ENCODE data around the gene ACSM2B. TPM values are rescaled to one million over a fixed set of nuclear protein-coding genes. Genes with fewer than 3 reads are reported as not detected.
"Not testable (repeated sequence)": the region's sequence is repeated elsewhere in the genome, so short reads cannot be mapped to it uniquely, and the experiment has no call there.

The ACSM2B gene
- total RNA-seq, 2 donors from 2014 or later, result not detected

DNA sequence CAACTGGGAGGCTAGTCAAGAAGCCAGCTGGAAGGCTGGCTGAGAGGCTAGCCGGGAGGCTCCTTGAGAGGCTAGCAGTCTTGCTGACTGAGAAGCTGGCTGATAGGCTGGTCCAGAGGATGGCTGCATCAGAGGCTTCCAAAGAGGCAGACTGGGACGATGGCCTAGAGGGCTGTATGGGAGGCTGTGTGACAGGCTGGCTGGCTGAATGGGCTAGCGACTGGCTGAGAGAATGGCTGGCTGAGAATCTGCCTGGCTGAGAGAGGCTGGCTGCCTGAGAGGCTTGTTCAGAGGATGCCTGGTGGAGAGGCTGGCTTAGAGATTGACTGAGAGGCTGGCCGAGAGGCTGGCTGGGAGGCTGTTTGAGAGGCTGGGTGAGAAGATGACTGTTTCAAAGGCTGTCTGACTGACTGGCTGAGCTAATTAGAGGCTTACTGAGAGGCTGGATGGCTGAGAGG lies 34.8 kb upstream of the ACSM2B start:
- DNase-seq (ENCODE audit: low spot score), result no peak
- no peaks in the 10 kb centered on the region for H3K4me1 ChIP-seq (replicated peaks)
- no peak overlapping the region for H3K4me3 ChIP-seq
- intact Hi-C loops (cut with DNase I), result no loop called here
- H3K9me3 ChIP-seq, result no peaks in the 10 kb centered on the region
- no peaks in the 10 kb centered on the region for H3K36me3 ChIP-seq
- no peaks in the 10 kb centered on the region for H3K27me3 ChIP-seq (replicated peaks; ENCODE audit: insufficient read depth)
- WGBS, result 71% methylated on average over 4 of the region's 4 CpGs
- H3K27ac ChIP-seq, result peak overlapping the region; percentile 4 to 56
- TF ChIP-seq POLR2A (IDR thresholded peaks at IDR 0.05) (no peak), POLR2AphosphoS5 (IDR thresholded peaks at IDR 0.05) (no peak)
- TF ChIP-seq, protein P1, sequence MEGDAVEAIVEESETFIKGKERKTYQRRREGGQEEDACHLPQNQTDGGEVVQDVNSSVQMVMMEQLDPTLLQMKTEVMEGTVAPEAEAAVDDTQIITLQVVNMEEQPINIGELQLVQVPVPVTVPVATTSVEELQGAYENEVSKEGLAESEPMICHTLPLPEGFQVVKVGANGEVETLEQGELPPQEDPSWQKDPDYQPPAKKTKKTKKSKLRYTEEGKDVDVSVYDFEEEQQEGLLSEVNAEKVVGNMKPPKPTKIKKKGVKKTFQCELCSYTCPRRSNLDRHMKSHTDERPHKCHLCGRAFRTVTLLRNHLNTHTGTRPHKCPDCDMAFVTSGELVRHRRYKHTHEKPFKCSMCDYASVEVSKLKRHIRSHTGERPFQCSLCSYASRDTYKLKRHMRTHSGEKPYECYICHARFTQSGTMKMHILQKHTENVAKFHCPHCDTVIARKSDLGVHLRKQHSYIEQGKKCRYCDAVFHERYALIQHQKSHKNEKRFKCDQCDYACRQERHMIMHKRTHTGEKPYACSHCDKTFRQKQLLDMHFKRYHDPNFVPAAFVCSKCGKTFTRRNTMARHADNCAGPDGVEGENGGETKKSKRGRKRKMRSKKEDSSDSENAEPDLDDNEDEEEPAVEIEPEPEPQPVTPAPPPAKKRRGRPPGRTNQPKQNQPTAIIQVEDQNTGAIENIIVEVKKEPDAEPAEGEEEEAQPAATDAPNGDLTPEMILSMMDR (IDR thresholded peaks at IDR 0.05), result no peak

DNA sequence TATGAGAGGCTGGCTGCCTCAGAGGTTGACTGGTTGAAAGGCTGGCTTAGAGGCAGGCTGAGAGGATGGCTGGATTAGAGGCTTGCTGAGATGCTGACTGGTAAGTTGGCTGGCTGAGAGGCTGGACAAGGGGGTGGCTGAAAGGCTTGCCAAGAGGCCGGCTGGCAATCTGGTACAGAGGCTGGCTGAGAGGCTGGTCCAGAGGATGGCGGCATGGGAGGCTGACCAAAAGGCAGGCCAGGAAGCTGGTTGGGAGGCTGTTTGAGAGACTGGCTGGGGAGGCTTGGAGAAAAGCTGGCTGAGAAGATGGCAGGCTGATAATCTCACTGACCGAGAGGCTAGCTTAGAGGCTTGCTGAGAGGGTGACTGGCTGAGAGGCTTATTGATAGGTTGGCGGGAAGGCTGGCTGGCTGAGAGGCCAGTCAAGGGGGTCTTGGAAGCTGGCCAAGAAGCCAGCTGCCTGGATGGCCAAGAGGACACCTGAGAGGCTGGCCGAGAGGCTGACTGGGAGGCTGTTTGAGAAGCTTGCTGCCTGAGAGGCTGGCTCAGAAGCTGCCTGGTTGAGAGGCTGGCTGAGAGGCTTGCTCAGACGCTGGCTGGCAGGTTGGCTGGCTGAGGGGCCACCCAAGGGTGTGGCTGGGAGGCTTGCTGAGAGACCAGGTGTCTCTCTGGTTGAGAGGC lies 34.2 kb upstream of the ACSM2B start:
- Histone ChIP-seq H3K4me3 (no peak overlapping the region), H3K4me1 (replicated peaks) (no peaks in the 10 kb centered on the region), H3K27ac (no peak overlapping the region), H3K36me3 (no peaks in the 10 kb centered on the region), H3K9me3 (no peaks in the 10 kb centered on the region), H3K27me3 (replicated peaks; ENCODE audit: insufficient read depth) (no peaks in the 10 kb centered on the region)
- WGBS, result 76% methylated on average over 6 of the region's 6 CpGs
- TF ChIP-seq POLR2AphosphoS5 (IDR thresholded peaks at IDR 0.05), result no peak
- no peak for TF ChIP-seq POLR2A (IDR thresholded peaks at IDR 0.05)
- TF ChIP-seq, protein P1 (IDR thresholded peaks at IDR 0.05), result no peak
- DNase-seq (ENCODE audit: low spot score), result no peak
- intact Hi-C loops (cut with DNase I), result no loop called here

DNA sequence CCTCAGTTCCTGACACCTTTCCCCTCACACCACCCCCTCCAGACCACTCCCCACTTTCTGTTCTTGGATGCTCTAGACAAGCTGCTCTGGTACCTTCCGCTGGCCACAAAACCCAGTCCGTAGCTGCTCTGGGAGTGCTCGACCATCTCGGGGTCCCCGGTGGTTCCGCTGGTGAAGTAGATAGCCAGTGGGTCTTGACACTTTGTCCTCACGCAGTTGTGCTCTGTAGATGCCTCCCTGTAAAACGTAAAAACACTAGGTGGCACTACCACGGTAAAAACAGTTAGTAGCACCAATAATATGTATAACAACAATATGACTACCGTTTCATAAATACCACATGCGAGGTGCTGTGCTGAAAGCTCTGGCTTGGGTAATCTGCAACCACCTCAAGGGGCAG lies 26.0 kb upstream of the ACSM2B start:
- WGBS, result 56% methylated on average over 11 of the region's 11 CpGs
- H3K27ac ChIP-seq; H3K27me3 ChIP-seq (replicated peaks; ENCODE audit: insufficient read depth); H3K4me1 ChIP-seq (replicated peaks); H3K36me3 ChIP-seq; DNase-seq (ENCODE audit: low spot score); H3K4me3 ChIP-seq; H3K9me3 ChIP-seq; intact Hi-C loops (cut with DNase I): not testable (repeated sequence)
- peak; percentile 7 for TF ChIP-seq POLR2AphosphoS5 (IDR thresholded peaks at IDR 0.05)
- TF ChIP-seq, protein P1 (IDR thresholded peaks at IDR 0.05), result peak in 3 of 4 experiments; percentile 29 to 39 (median 32)

DNA sequence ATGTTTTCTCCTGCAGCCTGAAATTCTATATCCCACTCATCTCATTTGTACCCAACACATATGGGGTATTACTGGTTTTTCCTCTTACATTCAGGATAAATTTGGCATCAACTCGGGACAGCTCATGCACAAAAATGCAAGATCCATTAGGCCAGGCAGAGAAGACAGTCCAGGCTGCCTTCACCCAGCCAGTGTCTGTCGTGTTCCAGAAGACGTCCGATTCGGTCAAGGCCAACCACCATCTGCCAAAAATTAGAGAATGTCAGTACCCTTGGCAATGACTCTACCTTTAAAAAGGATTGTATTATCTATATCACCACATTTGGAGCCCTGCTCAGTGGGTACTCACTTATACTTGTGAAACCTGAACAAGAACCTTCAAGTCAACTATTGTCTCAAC lies 23.3 kb upstream of the ACSM2B start:
- H3K27ac ChIP-seq; DNase-seq (ENCODE audit: low spot score); H3K36me3 ChIP-seq; intact Hi-C loops (cut with DNase I); H3K27me3 ChIP-seq (replicated peaks; ENCODE audit: insufficient read depth); H3K4me3 ChIP-seq; H3K9me3 ChIP-seq; H3K4me1 ChIP-seq (replicated peaks): not testable (repeated sequence)
- whole genome bisulfite sequencing, result 82% methylated on average over 5 of the region's 5 CpGs

DNA sequence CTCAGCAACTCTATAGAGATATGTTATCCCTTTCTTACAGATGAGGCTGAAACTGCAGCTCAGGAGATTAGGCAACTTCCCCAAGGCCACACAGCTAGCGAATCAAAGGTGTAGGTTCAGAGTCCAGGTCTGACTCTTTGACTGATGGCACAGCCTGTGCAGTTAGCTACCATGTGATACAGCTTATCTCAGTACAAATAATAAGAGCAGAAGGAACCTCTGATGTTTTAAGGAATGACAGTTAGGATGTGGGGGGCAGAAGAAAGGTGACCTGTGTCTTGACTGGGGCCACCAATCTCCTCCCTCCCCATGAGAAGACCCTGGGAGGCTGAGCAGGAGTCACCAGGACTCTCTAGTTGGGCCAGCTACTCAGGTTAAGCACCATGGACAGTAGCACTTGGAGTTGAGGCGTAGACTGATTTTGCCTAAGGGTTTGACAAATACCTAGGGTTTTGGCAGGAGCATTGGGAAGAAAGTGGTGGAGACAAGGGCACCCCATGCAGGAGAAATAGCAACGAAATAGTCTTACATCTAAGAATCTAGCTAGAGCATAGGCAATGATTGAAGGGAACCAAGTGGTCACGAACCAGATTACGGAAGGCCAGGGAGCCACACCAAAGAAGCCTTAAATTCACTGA lies 22.8 kb upstream of the ACSM2B start:
- no peak for DNase-seq (ENCODE audit: low spot score)
- no peak for TF ChIP-seq POLR2A (IDR thresholded peaks at IDR 0.05)
- TF ChIP-seq POLR2AphosphoS5 (IDR thresholded peaks at IDR 0.05), result no peak
- TF ChIP-seq, protein P1 (IDR thresholded peaks at IDR 0.05), result no peak
- Histone ChIP-seq H3K4me1 (replicated peaks) (no peaks in the 10 kb centered on the region), H3K27ac (no peak overlapping the region), H3K27me3 (replicated peaks; ENCODE audit: insufficient read depth) (no peaks in the 10 kb centered on the region), H3K36me3 (no peaks in the 10 kb centered on the region), H3K4me3 (no peak overlapping the region), H3K9me3 (no peaks in the 10 kb centered on the region)
- WGBS, result 62% methylated on average over 5 of the region's 5 CpGs
- intact Hi-C loops (cut with DNase I), result no loop called here

DNA sequence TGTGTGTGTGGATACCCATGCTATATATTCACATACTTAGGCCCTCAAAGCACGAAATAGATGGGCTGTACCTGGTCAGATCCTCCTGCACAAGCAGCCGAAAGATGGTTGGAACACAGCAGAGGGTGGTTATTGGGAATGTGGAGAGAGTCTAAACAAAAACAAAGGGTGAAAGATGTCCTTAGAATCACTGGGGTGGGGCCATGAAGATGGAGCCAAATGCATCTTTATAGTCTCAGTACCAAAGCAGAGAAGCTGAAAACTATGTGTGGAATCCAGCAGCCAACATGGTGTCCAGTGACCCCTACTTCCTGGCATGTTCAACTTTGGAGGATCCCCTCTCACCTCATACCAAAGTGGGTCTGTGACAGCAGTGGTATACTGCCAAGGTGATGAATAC lies 19.5 kb upstream of the ACSM2B start:
- H3K4me1 ChIP-seq (replicated peaks); H3K27me3 ChIP-seq (replicated peaks; ENCODE audit: insufficient read depth); intact Hi-C loops (cut with DNase I); H3K4me3 ChIP-seq; H3K36me3 ChIP-seq; H3K27ac ChIP-seq; H3K9me3 ChIP-seq; DNase-seq (ENCODE audit: low spot score): not testable (repeated sequence)
- 83% methylated on average over 2 of the region's 2 CpGs for WGBS

DNA sequence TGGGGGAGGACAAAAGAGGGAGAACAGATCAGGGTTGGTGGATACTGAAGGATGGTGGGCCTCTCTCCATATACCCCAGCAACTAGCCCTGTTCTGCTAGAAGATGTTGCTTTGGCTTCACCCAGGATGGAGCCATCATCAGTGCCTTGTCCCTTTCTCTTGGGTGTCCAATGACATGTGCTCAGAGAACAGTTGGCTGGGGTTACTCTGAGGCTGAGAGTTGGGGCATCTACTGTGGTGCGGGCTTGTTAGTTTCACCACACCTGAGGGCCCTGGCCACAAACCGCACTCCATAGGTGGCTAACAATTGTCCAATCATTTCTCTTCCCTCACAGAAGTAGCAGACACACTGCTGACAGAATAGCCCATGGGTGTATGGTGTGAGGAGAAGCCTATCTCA lies 18.9 kb upstream of the ACSM2B start:
- H3K4me3 ChIP-seq; intact Hi-C loops (cut with DNase I); H3K4me1 ChIP-seq (replicated peaks); DNase-seq (ENCODE audit: low spot score); H3K27me3 ChIP-seq (replicated peaks; ENCODE audit: insufficient read depth); H3K36me3 ChIP-seq; H3K9me3 ChIP-seq; H3K27ac ChIP-seq: not testable (repeated sequence)
- 76% methylated on average over 2 of the region's 2 CpGs for WGBS

DNA sequence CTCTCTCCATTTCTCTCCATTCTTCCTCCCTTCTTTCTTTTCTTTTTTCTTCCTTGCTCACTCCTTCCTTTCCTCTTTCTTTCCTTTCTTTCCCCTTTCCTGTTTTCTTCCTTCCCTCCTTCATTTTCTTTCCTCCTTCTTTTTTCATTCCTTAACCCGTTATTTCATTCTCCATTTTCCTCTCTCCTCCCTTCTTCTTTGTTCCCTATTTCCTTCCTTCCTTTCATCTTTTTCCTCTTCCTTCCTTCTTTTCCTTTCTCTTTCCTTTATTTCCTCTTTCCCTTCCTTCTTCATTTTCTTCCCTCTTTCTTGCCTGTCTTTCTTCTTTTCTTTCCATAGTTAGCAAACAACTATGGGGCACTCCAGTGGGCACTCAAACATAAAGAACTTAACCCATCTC lies 16.6 kb upstream of the ACSM2B start:
- intact Hi-C loops (cut with DNase I); H3K4me1 ChIP-seq (replicated peaks): not testable (repeated sequence)
- 86% methylated on average over 1 of the region's 1 CpG for WGBS

More for the DNA sequence above, 16.6 kb upstream of the ACSM2B start:
- H3K27me3 ChIP-seq (replicated peaks; ENCODE audit: insufficient read depth); H3K36me3 ChIP-seq; DNase-seq (ENCODE audit: low spot score); H3K27ac ChIP-seq; H3K9me3 ChIP-seq; H3K4me3 ChIP-seq: not testable (repeated sequence)
